ENCODE measurements around the gene SNAPC1. TPM values are rescaled to one million over a fixed set of nuclear protein-coding genes. Genes with fewer than 3 reads are reported as not detected.
"Not testable (repeated sequence)": the region's sequence is repeated elsewhere in the genome, so short reads cannot be mapped to it uniquely, and the experiment has no call there.

The SNAPC1 gene
- total RNA-seq, 1 donor from 2014 or later = 14.5 TPM

DNA sequence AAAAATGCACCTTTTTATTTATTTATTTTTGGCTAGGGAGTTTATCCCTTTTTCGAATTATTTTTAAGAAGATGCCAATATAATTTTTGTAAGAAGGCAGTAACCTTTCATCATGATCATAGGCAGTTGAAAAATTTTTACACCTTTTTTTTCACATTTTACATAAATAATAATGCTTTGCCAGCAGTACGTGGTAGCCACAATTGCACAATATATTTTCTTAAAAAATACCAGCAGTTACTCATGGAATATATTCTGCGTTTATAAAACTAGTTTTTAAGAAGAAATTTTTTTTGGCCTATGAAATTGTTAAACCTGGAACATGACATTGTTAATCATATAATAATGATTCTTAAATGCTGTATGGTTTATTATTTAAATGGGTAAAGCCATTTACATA is 14.9 kb upstream of the SNAPC1 start:
- DNase-seq (no peak), ATAC-seq (no peak)
- intact Hi-C loops (cut with micrococcal nuclease) = no loop called here

DNA sequence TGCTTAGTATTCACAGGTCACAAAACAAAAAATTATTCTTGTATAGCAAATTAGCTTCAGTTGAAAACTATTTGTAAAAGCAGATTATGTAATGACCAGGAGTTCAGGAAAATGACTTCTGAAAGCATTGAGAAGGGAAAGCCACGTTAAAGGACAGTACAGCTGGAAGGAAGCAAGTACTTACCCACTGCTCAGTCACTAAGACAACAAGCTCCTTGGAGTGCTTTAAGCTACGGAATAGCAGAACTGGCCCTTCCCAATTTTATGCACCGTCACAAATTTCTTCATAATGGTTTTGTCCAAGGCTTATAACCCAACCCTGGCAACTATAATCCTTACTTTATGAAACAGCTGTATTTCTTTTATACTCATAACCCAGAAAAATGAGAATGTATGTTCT is 13.0 kb upstream of the SNAPC1 start:
- intact Hi-C loops (cut with micrococcal nuclease) = no loop called here
- peak; percentile 8 for ATAC-seq

DNA sequence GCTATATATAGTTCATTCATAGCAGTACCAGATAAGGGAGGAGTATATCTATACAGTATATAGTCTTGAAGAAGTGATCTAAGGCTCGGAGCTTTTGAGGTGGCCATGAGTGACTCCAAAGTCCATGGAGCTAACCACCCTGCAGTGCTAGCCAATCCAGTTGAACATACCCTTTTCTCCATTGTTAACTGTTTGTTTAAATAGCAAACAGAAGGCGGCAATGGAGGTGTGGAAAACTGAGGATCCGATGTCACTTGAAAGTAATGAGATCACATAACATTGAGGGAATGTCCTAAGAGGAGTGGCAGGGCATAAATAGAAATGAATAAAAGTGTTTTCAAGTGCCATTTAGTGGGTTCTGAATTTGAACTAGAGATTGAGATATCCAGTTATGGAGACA is 12.4 kb upstream of the SNAPC1 start:
- intact Hi-C loops (cut with micrococcal nuclease) = loop anchor here (2.0 kb wide), 1 partner anchor 51 kb away; no protein-coding TSS in a partner anchor
- DNase-seq = no peak
- ATAC-seq = peak; percentile 55

More for the DNA sequence above, 13.0 kb upstream of the SNAPC1 start:
- no peak for DNase-seq

DNA sequence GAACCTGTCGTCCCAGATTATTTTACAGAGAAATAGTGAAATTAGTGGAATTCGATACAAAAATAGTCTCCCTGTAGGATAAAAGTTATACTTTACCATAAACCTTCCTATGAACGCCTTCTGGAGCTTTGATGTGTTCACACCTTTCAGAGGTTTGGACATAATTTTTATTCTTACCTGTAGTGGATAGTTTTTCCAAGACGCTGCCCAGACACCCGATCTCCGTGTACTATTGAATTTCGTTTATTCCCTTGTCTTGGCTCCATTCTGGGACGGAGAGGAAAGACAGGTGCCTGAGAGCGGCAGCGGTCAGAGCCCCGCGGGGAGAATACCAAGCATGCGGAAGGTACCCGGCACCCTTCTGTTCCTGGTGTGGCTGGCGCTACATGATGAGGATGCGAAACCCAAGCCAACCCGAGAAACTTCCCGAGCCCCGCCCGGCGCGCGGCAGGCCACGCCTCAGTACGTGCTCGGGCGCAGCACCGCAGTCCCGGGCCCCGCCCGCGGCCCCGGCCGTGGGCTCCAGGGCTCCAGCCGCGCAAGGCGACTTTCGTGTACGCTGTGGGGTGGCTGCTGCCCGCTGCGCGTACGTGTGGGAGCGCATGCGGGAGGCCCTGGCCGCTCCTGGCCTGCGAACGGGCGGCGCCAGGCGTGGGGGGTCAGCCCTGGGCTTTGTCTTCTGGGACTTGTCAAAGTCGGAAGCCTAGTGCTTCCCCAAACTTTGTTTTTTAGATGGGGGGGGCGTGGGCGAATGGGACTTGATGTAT is 11.3 kb upstream of the SNAPC1 start:
- ATAC-seq = peak; percentile 97
- peak; percentile 95 for DNase-seq
- intact Hi-C loops (cut with micrococcal nuclease) = loop anchor here (2.0 kb wide), 1 partner anchor 52 kb away; no protein-coding TSS in a partner anchor

DNA sequence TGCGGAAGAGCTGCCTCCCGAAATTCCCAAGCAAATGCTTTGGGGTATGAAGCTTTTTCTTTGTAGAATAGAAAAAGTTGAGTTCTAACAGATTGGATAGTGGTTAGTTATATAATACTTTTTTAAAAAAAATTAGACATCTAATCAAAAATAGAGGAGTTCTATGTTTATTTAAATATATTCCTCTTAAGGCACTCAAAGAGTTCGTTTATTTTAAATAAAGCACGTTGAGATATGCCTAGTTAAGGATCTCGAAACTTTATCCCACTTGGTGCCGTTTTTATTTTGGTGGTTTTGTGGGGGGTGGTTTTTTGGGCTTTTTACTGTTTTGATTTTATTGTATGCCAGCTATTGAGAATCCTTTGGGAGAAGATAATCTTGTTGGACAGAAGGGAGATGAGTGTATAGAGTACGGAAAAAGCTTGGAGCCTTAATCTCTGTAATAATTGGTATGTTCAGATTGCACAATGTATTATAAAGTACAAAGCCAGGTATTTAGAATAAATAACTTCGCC is 10.7 kb upstream of the SNAPC1 start:
- no peak for DNase-seq
- intact Hi-C loops (cut with micrococcal nuclease) = loop anchor here (2.0 kb wide), 1 partner anchor 53 kb away; no protein-coding TSS in a partner anchor
- no peak for ATAC-seq

DNA sequence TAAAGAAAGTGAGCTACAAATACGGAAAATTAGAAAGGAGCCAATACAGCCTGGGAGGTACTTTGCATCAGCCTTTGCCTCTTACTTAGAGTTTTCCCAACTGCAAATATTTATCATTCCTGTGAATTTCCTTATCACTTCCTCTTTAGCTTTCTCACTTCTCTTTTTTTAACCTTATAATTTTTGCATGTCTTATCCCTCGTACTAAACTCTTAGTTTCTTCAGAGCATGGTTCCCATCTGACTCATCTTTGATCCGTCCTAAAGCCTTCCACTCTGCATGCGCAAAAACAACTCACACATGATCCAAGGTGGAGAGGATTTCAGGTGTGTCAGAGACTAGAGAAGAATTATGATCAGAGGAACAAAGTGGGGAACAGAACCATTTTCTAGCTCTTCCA is 9.6 kb upstream of the SNAPC1 start:
- intact Hi-C loops (cut with micrococcal nuclease) = no loop called here
- no peak for ATAC-seq
- DNase-seq = no peak

DNA sequence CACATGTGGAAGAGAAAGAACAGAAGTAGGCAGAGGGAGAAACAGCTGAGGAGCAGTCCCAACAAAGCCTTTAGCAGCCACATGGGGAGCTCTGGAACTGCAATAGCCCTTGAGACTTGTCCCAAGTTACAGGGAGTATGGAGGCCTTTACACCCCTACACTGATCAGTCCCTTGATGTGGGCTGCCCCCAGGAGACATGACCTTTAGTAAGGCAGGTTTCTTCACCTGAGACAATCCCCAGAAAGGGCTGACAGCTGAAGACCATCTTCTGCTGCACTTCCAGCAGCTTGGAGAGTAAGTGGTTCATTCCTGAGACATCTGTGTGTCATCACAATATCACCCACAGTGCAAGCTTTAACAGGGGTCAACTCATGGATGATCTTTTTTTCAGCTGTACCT is 8.6 kb upstream of the SNAPC1 start:
- ATAC-seq (no peak), DNase-seq (no peak)
- intact Hi-C loops (cut with micrococcal nuclease) = no loop called here

DNA sequence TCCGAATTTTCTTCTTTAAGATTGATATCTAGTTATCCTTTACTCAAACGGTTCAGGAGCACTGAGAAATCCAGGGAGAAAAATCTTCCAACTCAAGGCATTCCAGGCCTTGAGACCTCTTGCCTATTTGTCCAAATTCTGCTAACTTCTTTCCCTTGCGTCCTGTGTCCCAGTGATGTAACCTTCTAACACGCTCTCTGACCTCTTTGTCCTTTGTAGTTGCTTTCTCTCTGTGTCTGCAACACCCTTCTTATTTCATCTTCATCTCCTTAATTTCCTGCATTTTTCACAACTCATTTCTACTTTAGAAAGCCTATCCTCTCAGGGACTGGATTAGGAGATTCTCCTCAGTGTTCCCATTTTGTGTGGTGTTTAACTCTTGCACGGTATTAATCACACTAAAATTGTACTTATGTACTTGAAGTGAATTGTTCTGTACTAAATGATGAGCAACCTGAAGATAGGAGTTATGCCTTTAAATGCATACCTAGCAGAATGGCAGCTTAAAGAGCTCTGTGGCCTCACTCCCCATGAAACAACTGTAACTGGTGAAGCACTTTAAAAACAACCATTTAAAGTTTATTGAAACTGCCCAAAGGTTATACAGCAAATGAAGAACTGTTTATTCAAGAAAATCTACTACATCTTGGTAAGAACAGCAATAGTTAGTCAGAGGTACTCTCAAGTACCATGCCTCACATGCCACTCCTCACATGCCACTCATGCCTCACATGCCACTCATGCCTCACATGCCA is 7.4 kb upstream of the SNAPC1 start:
- ATAC-seq (no peak), DNase-seq (no peak)
- intact Hi-C loops (cut with micrococcal nuclease) = no loop called here

DNA sequence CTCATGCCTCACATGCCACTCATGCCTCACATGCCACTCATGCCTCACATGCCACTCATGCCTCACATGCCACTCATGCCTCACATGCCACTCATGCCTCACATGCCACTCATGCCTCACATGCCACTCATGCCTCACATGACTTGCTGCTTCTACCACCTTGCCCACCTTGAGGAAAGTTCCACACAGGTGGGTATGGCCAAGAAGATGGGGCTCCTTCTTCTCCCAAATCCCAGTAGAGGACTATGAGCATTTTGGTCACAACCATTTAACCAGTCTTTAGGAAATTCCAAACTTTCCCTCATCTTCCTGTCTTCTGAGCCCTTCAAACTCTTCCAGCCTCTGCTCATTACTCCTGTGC is 6.9 kb upstream of the SNAPC1 start:
- ATAC-seq; DNase-seq; intact Hi-C loops (cut with micrococcal nuclease): not testable (repeated sequence)

DNA sequence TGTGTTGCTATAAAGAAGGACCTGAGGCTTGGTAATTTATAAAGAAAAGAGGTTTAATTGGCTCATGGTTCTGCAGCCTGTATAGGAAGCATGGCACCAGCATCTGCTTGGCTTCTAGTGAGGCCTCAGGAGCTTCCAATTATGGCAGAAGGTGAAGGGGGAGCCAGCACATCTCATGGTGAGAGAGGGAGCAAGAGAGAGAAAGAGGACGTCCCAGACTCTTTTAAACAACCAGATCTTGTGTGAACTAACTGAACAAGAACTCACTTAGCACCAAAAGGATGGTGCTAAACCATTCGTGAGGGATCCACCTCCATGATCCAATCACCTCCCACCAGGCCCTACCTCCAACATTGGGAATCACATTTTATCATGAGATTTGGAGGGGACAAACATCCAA is 6.1 kb upstream of the SNAPC1 start:
- intact Hi-C loops (cut with micrococcal nuclease) = no loop called here
- DNase-seq = no peak
- ATAC-seq = no peak

DNA sequence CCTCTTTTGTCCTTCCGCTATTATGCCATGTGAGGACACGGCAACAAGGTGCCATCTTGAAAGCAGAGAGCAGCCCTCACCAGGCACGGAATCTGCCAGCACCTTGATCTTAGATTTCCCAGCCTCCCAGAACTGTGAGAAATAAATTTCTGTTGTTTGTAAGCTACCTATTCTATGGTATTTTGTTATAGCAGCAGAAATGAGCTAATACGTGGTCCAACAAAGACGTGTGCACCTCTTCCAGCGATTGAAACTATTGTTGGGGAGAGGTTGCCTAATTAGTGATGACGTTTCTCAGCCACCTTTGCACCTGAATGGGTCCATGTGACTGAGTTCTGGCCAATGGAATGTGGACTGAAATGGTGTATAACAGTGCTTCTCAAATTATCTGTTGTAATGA is 2.3 kb upstream of the SNAPC1 start:
- intact Hi-C loops (cut with micrococcal nuclease) = no loop called here
- ATAC-seq (no peak), DNase-seq (no peak)

DNA sequence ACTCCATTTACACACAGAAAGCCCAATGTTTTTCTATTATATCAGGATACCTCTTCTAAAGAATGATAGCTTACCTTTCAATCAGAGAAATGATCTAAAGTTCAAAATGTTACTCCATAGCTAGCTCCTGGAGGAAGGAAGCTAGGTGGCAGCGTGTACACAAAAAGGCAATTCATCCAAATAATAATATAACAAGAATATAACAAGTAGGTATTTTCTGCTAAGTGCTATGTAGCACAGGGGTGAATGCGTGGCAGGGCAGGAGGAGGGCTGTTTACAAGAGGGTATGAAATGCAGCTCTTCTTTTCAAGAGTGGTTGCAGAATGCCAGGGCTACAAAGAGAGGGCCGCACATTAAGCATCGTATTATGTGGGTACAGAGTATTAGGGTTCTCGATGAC is 663 bp upstream of the SNAPC1 start:
- intact Hi-C loops (cut with micrococcal nuclease) = no loop called here
- ATAC-seq = peak; percentile 7

DNA sequence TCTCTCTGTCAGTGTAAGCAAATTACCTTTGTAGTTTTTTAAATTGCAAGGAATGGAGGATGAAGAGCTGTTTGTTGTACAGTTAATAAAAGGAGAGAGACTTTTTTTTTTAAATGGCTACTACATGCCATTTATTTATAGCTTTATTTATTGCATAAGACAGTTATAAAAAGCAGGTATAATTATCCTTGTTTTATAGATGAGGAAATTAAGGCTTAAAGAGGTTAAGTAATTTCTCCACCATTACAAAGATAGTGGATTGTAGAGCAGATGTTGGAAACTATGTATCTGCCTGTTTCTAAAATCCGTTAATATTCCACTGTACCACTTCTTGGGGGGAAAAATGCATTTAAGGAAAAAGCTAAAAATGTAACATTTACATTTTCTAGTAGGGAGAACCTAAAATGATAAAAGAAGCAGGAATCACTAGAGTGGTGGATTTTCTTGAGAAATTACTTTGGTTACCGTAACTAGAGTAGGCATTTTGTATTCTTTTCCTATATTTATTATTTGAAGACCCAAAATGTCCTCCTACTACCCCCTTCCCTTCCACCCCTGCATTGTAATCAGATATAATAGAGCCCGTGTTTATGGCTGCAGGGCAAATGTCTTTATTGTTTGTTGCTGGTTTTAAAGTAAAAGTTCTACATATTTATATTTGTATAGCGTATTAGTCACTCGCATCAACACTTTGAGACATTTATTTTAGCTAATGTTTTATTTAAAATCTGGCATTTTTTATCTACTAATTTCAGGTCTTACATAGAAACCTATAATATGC is 2.3 kb downstream of the SNAPC1 start:
- ATAC-seq (no peak), DNase-seq (no peak)
- intact Hi-C loops (cut with micrococcal nuclease) = no loop called here

More for the DNA sequence above, 663 bp upstream of the SNAPC1 start:
- DNase-seq = no peak

DNA sequence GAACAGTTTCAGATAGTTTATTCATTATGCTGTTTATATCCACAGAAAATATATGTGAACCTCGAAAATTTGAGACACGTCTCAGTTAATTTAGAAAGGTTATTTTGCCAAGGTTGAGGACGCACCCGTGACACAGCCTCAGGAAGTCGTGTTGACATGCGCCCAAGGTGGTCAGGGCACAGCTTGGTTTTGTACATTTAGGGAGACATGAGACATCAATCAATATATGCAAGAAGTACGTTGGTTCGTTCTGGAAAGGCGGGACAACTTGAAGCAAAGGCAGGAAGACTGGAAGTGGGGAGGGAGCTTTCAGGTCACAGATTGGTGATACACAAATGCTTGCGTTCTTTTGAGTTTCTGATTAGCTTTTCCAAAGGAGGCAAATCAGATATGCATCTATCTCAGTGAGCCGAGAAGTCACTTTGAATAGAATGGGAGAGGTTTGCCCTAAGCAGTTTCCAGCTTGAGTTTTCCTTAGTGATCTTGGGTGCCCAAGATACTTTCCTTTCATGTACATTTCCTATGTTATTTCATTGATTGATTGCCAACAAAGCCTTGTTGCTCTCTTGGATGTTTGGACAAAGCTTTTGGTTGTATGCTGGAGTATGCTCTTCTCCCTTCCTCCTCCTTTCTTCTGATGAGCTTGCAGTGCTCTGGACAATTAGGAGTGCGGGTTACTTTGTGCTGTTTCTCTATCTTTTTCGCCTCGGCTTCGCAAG is 3.2 kb downstream of the SNAPC1 start:
- intact Hi-C loops (cut with micrococcal nuclease) = no loop called here
- DNase-seq (no peak), ATAC-seq (no peak)

DNA sequence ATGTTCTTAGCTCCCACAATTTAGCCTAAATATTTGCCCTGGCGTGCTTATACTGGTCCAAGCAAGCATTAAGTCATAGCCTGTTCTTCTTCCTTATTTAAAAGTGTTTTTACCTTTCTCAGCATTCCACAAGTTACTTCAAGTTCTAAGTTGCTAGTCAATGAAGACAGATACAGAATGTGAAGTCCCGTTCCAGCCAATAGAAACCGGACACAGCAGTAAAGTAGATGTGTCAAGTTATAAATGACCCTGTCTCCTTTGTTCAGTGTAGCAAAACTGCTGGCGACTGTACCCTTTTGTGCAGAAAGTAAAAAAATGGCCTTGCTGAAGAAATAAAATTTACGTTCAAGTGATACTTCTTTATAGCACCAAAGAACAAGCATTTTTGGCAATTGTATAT is 3.9 kb downstream of the SNAPC1 start:
- ATAC-seq = no peak
- no peak for DNase-seq
- intact Hi-C loops (cut with micrococcal nuclease) = no loop called here

DNA sequence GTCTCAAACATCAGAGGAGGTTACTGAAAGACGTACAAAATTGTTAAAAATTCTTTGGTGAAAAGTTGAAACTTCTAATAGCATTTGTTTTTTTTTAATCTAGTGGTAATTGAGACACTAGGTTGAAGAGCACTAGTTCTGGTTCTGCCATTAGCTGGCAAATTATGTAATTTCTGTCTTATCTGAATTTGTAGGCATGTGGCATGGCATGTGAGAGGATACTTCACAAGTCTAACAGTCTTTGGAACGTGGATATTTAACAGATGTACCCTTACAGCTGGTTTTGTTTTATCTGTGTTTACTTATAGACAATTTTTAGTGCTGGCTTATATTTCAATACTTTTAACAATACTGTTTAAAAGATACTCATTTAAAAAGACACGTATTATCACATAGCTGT is 6.0 kb downstream of the SNAPC1 start:
- intact Hi-C loops (cut with micrococcal nuclease) = no loop called here

DNA sequence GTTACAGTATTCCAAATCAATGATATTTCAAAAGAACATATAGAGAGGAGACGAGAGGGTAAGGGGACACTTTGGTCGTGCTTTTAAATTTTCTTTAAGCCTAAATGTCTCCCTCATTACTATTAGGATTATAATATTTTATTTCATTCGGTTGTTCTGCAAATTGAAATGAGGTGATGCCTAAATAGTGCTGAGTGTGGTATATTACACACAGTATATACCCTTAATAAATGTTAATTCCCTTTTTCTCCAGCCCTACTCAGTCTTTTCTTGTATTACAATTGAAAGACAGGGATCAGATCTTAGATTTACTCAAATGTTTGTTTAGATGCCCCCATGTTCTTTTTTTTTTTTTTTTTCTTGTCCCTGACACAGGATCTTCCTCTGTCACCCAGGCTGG is 7.7 kb downstream of the SNAPC1 start:
- intact Hi-C loops (cut with micrococcal nuclease) = no loop called here
- DNase-seq (no peak), ATAC-seq (no peak)

More for the DNA sequence above, 6.0 kb downstream of the SNAPC1 start:
- DNase-seq (no peak), ATAC-seq (peak; percentile 62)

DNA sequence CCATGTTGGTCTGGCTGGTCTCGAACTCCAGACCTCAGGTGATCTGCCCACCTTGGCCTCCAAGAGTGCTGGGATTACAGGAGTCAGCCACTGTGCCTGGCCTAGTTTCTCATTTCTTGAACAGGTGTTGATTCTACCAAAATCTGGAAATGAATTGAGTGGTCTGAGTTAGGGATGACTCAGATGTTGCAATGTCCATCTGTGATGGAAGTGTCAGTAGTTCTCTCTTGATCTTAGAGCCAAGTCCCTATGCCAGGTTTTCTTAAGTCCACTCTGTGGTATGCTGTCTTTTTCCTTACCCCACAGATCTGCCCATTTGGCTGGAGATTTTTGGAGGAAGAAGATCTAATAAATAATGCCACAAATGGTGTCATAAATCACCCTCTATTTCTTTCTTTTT is 12.6 kb downstream of the SNAPC1 start:
- intact Hi-C loops (cut with micrococcal nuclease) = no loop called here
- no peak for ATAC-seq
- DNase-seq = no peak

DNA sequence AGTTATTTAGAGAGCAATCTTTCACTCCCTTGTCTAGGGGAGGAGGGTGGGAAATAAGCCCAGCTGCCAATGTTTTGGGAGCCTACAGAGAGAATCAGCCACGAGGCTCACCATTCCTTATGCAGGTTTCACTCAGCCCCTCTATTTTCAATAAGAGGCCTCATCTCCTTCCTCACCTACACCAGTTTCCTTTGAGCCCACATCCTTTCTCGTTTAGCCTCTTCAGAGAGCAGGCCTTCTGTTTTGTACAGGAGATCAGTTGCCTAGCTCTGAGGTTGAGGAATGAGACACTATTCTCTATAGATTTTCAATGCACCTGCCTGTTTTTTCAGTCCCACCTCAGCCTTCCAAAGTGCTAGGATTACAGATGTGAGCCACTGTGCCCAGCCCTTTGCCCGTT is 17.9 kb downstream of the SNAPC1 start:
- intact Hi-C loops (cut with micrococcal nuclease) = no loop called here
- ATAC-seq (no peak), DNase-seq (no peak)

All from left ventricle myocardium superior (tissue), 1 donor.